K562 (cell line): ENCODE measurements around the gene GPSM3.

Experiments
- CREM ChIP-seq: IDR thresholded peaks from 2 replicates; pipeline ENCODE4 v1.6.1; 2014; ENCODE audit warnings: antibody characterized with exemption, low read depth
- EHMT2 ChIP-seq: fragments of 450-650 bp; IDR thresholded peaks from 2 replicates; pipeline ENCODE4 v1.6.1; 2018; ENCODE audit warnings: antibody characterized with exemption
- EP300 ChIP-seq: IDR thresholded peaks from 2 replicates; pipeline ENCODE4 v1.6.1; 2012; ENCODE audit warnings: low read length, improper control_type of control experiment
- FOXK2 ChIP-seq, 2 experiments: fragments of 450-650 bp; IDR thresholded peaks in 1 of 2; conservative IDR thresholded peaks in 1 of 2; 2 replicates each; pipeline ENCODE4 v1.6.1; 2016; ENCODE audit warnings: low read depth in 2 of 2, mild to moderate bottlenecking in 1 of 2
- MCM5 ChIP-seq: fragments of 450-650 bp; IDR thresholded peaks from 2 replicates; pipeline ENCODE4 v1.6.1; 2016; ENCODE audit warnings: low read depth
- MED1 ChIP-seq: sonication (generic); formaldehyde crosslinking; IDR thresholded peaks from 2 replicates; pipeline ENCODE4 v1.8.1; 2023; ENCODE audit warnings: missing genetic modification reagents, borderline replicate concordance
- SMARCC2 ChIP-seq: fragments of 450-650 bp; IDR thresholded peaks from 2 replicates; pipeline ENCODE4 v1.6.1; 2017; ENCODE audit warnings: antibody characterized with exemption, moderate library complexity, mild to moderate bottlenecking, low read depth
- ZNF274 ChIP-seq: IDR thresholded peaks from 2 replicates; pipeline ENCODE4 v1.6.1; 2011; ENCODE audit warnings: low read depth, mild to moderate bottlenecking, low read length, moderate library complexity, borderline replicate concordance
- TF ChIP-seq, protein P1 (sequence below), 3 experiments: IDR thresholded peaks in 2 of 3; conservative IDR thresholded peaks in 1 of 3; 2 replicates each; pipeline ENCODE4 v1.5.1; 2011 to 2012; ENCODE audit warnings: low read length in 3 of 3, mild to moderate bottlenecking in 3 of 3, control low read depth in 2 of 3, improper control_type of control experiment in 1 of 3, inconsistent platforms in 1 of 3, low read depth in 1 of 3, mixed read lengths in 1 of 3, moderate library complexity in 1 of 3; ENCODE audit not compliant: insufficient read depth in 2 of 3
- TF ChIP-seq, protein P2 (sequence below): sonication (generic); formaldehyde crosslinking; IDR thresholded peaks from 2 replicates; pipeline ENCODE4 v1.8.0; 2022; ENCODE audit warnings: missing genetic modification reagents, mild to moderate bottlenecking, moderate library complexity, borderline replicate concordance

DNA sequence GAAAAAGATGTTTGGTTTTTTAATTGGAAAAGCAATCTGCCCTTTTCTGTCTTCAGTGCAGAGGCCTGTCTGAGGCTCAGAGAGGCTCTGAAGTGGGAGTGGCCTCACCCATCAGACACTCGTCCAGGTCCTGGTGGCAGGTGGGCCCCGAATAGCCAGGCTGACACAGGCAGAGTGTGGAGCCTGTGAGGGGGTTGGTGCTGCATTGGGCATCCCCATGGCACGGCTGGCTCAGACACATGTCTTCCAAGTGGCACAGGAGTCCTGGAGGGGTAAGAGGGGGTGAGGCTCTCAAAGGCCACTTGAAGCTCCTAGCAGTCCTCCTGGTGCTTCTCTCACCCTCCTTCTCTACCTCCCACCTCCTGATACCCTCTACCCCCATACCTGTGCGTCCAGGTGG lies 27.6 kb upstream of the GPSM3 start:
- TF ChIP-seq SMARCC2 (no peak), CREM (no peak), MCM5 (no peak), EHMT2 (no peak), EP300 (no peak), MED1 (CRISPR knock-in tag) (no peak), ZNF274 (no peak), FOXK2 (conservative IDR thresholded peaks at IDR 0.05 in 1 of 2, IDR thresholded peaks at IDR 0.05 in 1 of 2; ENCODE audit: low read depth in 2 of 2) (no peak)
- TF ChIP-seq, protein P1, sequence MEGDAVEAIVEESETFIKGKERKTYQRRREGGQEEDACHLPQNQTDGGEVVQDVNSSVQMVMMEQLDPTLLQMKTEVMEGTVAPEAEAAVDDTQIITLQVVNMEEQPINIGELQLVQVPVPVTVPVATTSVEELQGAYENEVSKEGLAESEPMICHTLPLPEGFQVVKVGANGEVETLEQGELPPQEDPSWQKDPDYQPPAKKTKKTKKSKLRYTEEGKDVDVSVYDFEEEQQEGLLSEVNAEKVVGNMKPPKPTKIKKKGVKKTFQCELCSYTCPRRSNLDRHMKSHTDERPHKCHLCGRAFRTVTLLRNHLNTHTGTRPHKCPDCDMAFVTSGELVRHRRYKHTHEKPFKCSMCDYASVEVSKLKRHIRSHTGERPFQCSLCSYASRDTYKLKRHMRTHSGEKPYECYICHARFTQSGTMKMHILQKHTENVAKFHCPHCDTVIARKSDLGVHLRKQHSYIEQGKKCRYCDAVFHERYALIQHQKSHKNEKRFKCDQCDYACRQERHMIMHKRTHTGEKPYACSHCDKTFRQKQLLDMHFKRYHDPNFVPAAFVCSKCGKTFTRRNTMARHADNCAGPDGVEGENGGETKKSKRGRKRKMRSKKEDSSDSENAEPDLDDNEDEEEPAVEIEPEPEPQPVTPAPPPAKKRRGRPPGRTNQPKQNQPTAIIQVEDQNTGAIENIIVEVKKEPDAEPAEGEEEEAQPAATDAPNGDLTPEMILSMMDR (IDR thresholded peaks at IDR 0.05 in 2 of 3, conservative IDR thresholded peaks at IDR 0.05 in 1 of 3; ENCODE audit: insufficient read depth in 2 of 3, low read depth in 1 of 3, low read length in 3 of 3) = no peak
- TF ChIP-seq, protein P2, sequence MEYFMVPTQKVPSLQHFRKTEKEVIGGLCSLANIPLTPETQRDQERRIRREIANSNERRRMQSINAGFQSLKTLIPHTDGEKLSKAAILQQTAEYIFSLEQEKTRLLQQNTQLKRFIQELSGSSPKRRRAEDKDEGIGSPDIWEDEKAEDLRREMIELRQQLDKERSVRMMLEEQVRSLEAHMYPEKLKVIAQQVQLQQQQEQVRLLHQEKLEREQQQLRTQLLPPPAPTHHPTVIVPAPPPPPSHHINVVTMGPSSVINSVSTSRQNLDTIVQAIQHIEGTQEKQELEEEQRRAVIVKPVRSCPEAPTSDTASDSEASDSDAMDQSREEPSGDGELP (CRISPR knock-in tag) = no peak
